Keratinocyte (primary cell): ENCODE results near the gene CDK2AP2. TPM values are rescaled to one million over a fixed set of nuclear protein-coding genes. Genes with fewer than 3 reads are reported as not detected.

Experiments used
- DNase-seq: peaks from one replicate; pipeline ENCODE4 v3.0.0-alpha.2; 2011; ENCODE audit warnings: low read depth, missing footprints, low spot score
- FAIRE-seq: peaks from 2 replicates; lab custom pipeline; 2011; peaks lifted over from hg19 to GRCh38; lab: Jason Lieb, UNC
- H2AFZ ChIP-seq: 2 replicates; pipeline ENCODE4 v1.6.0; 2012; ENCODE audit warnings: low read length, control low read depth, inconsistent platforms; ENCODE audit not compliant: control insufficient read depth
- H3K27ac ChIP-seq: 2 replicates; pipeline ENCODE4 v1.5.1; 2011; ENCODE audit warnings: low read length; ENCODE audit not compliant: control insufficient read depth, insufficient read depth
- H3K27me3 ChIP-seq: 3 replicates; pipeline ENCODE4 v1.6.0; 2011; ENCODE audit warnings: low read length; ENCODE audit not compliant: control insufficient read depth, insufficient read depth; ENCODE audit errors: extremely low read depth
- H3K36me3 ChIP-seq, 2 experiments: 2 replicates in 1 of 2; 3 replicates in 1 of 2; pipeline ENCODE4 v1.5.1; 2011; ENCODE audit warnings: low read length in 2 of 2, mild to moderate bottlenecking in 1 of 2; ENCODE audit not compliant: control insufficient read depth in 2 of 2, insufficient read depth in 2 of 2; ENCODE audit errors: extremely low read depth in 1 of 2
- H3K4me1 ChIP-seq: 3 replicates; pipeline ENCODE4 v1.5.1; 2011; ENCODE audit warnings: low read length; ENCODE audit not compliant: control insufficient read depth, insufficient read depth; ENCODE audit errors: extremely low read depth
- H3K4me2 ChIP-seq: 3 replicates; pipeline ENCODE4 v1.6.0; 2011; ENCODE audit warnings: low read depth, low read length; ENCODE audit not compliant: control insufficient read depth, insufficient read depth; ENCODE audit errors: extremely low read depth
- H3K4me3 ChIP-seq, 3 experiments: fragments of 200-600 bp in 1 of 3; sonication (generic) in 1 of 3; 2 replicates in 2 of 3; 3 replicates in 1 of 3; pipeline ENCODE4 v1.5.1; 2011 to 2016; ENCODE audit warnings: low read length in 3 of 3, mild to moderate bottlenecking in 3 of 3, control low read depth in 2 of 3, inconsistent platforms in 1 of 3, low read depth in 1 of 3, mixed read lengths in 1 of 3, mixed run types in 1 of 3, moderate library complexity in 1 of 3; ENCODE audit not compliant: control insufficient read depth in 2 of 3, insufficient read depth in 2 of 3; ENCODE audit errors: extremely low read depth in 1 of 3
- H3K79me2 ChIP-seq: 2 replicates; pipeline ENCODE4 v1.6.0; 2012; ENCODE audit warnings: low read length; ENCODE audit not compliant: control insufficient read depth, insufficient read depth
- H3K9ac ChIP-seq: 3 replicates; pipeline ENCODE4 v1.6.0; 2011; ENCODE audit warnings: low read length; ENCODE audit not compliant: control insufficient read depth, insufficient read depth; ENCODE audit errors: extremely low read depth
- H3K9me1 ChIP-seq: 3 replicates; pipeline ENCODE4 v1.6.0; 2011; ENCODE audit warnings: low read length; ENCODE audit not compliant: control insufficient read depth, insufficient read depth; ENCODE audit errors: extremely low read depth
- H3K9me3 ChIP-seq: 2 replicates; pipeline ENCODE4 v1.5.1; 2012; ENCODE audit warnings: low read depth, low read length; ENCODE audit not compliant: control insufficient read depth
- H4K20me1 ChIP-seq: 3 replicates; pipeline ENCODE4 v1.6.0; 2011; ENCODE audit warnings: low read length; ENCODE audit not compliant: control insufficient read depth, insufficient read depth; ENCODE audit errors: extremely low read depth
- EZH2 ChIP-seq: IDR thresholded peaks from one replicate; pipeline ENCODE4 v1.6.1; 2012; ENCODE audit warnings: inconsistent platforms, mild to moderate bottlenecking, low read length, moderate library complexity
- dilution Hi-C: fragments of 300-500 bp; cut with MboI; formaldehyde crosslinking; loops from one replicate; pipeline ENCODE4 v1.7.0; 2020; ENCODE audit warnings: low sequenced_read_pairs; ENCODE audit not compliant: extremely low pct_ligation_motif_present
- polyA plus RNA-seq, 5 experiments: library from polyadenylated mRNA; depleted of rRNA in 3 of 5; stranded (reverse) in 3 of 5; stranded (forward) in 1 of 5; unstranded in 1 of 5; fragments of >200 nt; gene quantifications; 1 replicate in 1 of 5; 2 replicates in 3 of 5; 3 replicates in 1 of 5; pipeline versions ENCODE4 v1.2.1 to v1.2.3, GENCODE V29; 2011 to 2012; ENCODE audit warnings: missing spikeins in 2 of 5, low read depth in 1 of 5, low replicate concordance in 1 of 5
- TF ChIP-seq, protein P1 (sequence below), 3 experiments: IDR thresholded peaks in 1 of 3; conservative IDR thresholded peaks in 1 of 3; optimal IDR thresholded peaks in 1 of 3; 2 replicates in 2 of 3; 3 replicates in 1 of 3; pipeline versions ENCODE3 to v1.5.1; 2011; ENCODE audit warnings: low read length in 3 of 3, mild to moderate bottlenecking in 3 of 3, moderate library complexity in 2 of 3, control low read depth in 1 of 3, inconsistent platforms in 1 of 3; ENCODE audit not compliant: insufficient read depth in 2 of 3; ENCODE audit errors: extremely low read depth in 1 of 3

Gene CDK2AP2
- polyA plus RNA-seq, 1 donor (not counting 4 experiments of a cell fraction or from before 2014, with no cell fraction given) = 9.7 TPM

DNA sequence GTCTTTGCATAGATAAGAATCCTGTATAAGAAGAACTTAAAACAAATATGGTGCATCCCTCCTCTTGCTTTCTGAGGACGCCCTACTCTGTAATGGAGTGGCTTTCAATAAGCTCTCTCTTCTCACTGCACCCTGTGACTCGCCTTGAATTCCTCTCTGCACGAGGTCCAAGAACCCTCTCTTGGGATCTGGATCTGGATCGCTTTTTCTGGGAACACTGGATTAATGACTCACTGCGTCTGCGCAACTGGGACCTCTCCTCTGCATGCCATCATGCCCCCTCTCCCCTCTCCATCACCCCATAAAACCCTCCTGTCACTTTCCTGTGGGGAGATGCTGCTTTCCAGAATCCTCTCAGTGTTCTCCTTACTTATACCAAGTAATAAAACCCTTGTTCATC, 30.3 kb upstream of the CDK2AP2 start:
- Histone ChIP-seq H3K79me2 (no peaks in the 10 kb centered on the region), H3K4me3 (no peak overlapping the region), H3K4me2 (no peak overlapping the region), H3K27me3 (no peaks in the 10 kb centered on the region), H2AFZ (no peak overlapping the region), H4K20me1 (no peaks in the 10 kb centered on the region), H3K4me1 (no peaks in the 10 kb centered on the region), H3K9me1 (no peaks in the 10 kb centered on the region), H3K27ac (no peak overlapping the region), H3K36me3 (no peaks in the 10 kb centered on the region), H3K9me3 (peaks cover 8% of the 10 kb centered on the region), H3K9ac (no peak overlapping the region)
- no peak for TF ChIP-seq EZH2
- FAIRE-seq = no peak
- dilution Hi-C loops = no loop called here
- DNase-seq = no peak

DNA sequence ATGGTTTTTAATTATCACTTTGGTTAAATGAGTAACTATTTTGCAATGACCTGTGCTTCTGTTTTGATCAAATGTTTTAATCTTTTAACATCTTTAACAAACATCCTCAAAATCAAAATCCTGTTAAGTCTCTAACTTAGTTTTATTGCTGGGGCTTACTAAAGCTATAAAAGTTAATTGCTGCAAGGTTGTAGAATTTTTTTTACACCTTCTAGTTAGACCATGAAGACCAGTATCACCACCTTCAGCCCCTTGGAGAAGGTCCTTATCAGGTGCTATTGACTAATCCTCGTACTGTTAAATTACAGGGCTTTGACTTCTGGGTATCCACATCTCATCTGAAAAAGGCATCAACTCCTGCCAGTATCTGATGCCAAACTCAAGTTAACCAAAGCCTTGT, 27.6 kb upstream of the CDK2AP2 start:
- FAIRE-seq = no peak
- dilution Hi-C loops = no loop called here
- H3K9me3 ChIP-seq = peaks cover 9% of the 10 kb centered on the region

More for the DNA sequence above, 27.6 kb upstream of the CDK2AP2 start:
- no peak overlapping the region for H3K4me3 ChIP-seq
- H3K9me1 ChIP-seq = no peaks in the 10 kb centered on the region
- no peaks in the 10 kb centered on the region for H4K20me1 ChIP-seq
- H3K4me1 ChIP-seq = no peaks in the 10 kb centered on the region
- H3K27ac ChIP-seq = no peak overlapping the region
- H3K79me2 ChIP-seq = no peaks in the 10 kb centered on the region
- no peaks in the 10 kb centered on the region for H3K36me3 ChIP-seq
- no peak overlapping the region for H3K4me2 ChIP-seq
- DNase-seq = no peak
- no peak overlapping the region for H2AFZ ChIP-seq
- H3K9ac ChIP-seq = no peak overlapping the region
- H3K27me3 ChIP-seq = no peaks in the 10 kb centered on the region
- TF ChIP-seq, protein P1, sequence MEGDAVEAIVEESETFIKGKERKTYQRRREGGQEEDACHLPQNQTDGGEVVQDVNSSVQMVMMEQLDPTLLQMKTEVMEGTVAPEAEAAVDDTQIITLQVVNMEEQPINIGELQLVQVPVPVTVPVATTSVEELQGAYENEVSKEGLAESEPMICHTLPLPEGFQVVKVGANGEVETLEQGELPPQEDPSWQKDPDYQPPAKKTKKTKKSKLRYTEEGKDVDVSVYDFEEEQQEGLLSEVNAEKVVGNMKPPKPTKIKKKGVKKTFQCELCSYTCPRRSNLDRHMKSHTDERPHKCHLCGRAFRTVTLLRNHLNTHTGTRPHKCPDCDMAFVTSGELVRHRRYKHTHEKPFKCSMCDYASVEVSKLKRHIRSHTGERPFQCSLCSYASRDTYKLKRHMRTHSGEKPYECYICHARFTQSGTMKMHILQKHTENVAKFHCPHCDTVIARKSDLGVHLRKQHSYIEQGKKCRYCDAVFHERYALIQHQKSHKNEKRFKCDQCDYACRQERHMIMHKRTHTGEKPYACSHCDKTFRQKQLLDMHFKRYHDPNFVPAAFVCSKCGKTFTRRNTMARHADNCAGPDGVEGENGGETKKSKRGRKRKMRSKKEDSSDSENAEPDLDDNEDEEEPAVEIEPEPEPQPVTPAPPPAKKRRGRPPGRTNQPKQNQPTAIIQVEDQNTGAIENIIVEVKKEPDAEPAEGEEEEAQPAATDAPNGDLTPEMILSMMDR (optimal IDR thresholded peaks at IDR 0.05 in 1 of 3, IDR thresholded peaks at IDR 0.05 in 1 of 3, conservative IDR thresholded peaks at IDR 0.05 in 1 of 3; ENCODE audit: extremely low read depth in 1 of 3, insufficient read depth in 2 of 3, low read length in 3 of 3) = no peak
- TF ChIP-seq EZH2 = no peak
